ENCODE data around the gene CABP7. TPM values are rescaled to one million over a fixed set of nuclear protein-coding genes. Genes with fewer than 3 reads are reported as not detected.

The CABP7 gene
- total and polyA plus RNA-seq, 5 donors, result 0.02 TPM; not detected in 4

DNA sequence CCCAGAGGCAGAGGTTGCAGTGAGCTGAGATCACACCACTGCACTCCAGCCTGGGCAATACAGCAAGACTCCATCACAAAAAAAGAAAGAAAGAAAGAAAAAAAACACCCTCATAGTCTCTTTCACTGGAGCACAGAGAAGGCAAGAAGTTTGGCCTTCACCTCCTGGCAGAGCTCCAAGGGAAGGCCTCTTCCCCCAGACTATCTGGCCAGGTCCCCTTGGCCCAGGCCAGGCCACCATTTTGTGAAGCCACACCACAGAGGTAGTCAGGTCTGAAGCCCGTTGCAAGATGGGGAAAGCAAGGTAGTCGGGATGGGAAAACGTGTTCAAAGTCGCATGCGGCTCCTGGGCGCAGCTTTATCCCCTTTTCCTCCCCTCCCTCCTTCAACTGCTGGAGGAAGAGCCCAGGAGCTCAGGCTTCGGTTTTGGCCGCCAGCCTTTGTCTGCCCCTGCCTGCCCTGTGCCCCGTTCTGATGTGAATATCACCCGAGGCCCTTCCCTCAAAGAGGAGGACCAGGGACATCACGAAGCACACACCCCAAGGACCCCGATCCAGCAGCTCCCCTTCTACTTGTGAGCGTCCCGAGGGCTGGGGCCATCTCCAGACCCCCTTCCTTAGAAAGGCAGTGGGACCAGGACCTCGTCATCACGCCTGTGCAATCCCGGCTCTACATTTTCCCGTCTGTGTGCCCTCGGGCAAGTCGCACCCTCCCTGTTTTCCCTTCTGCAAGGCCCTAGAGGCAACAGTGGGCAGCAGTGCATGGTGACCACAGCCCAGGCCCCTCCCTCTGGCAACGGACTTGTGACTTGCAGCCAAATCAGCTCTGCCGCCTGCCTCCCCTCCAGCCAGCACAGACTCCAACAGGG is 17.7 kb downstream of the CABP7 start:
- H3K27ac ChIP-seq (ENCODE audit: low read length), result no peak overlapping the region
- H3K9me3 ChIP-seq (ENCODE audit: control insufficient read depth, low read length), result no peaks in the 10 kb centered on the region
- no peaks in the 10 kb centered on the region for H3K27me3 ChIP-seq (ENCODE audit: control insufficient read depth, insufficient read depth)
- 79% methylated on average over 22 of the region's 22 CpGs for WGBS
- intact Hi-C loops (cut with DNase I), result no loop called here
- DNase-seq (peak; percentile 63 to 81 (median 79)), ATAC-seq (peak; percentile 57 to 67)
- H3K4me1 ChIP-seq (ENCODE audit: control insufficient read depth, insufficient read depth, low read length), result no peaks in the 10 kb centered on the region
- no peak overlapping the region for H3K4me3 ChIP-seq (ENCODE audit: low read length)

- Histone ChIP-seq H3K4me1 (ENCODE audit: control insufficient read depth, insufficient read depth, low read length) (no peaks in the 10 kb centered on the region), H3K27me3 (ENCODE audit: control insufficient read depth, insufficient read depth) (no peaks in the 10 kb centered on the region), H3K27ac (ENCODE audit: low read length) (no peak overlapping the region), H3K9me3 (ENCODE audit: control insufficient read depth, low read length) (no peaks in the 10 kb centered on the region), H3K4me3 (ENCODE audit: low read length) (no peak overlapping the region)
- DNase-seq, result peak in 1 of 3 donors; percentile 16
- 79% methylated on average over 15 of the region's 15 CpGs for WGBS
- intact Hi-C loops (cut with DNase I), result no loop called here
- ATAC-seq, result no peak
These were observed 18.5 kb downstream of the CABP7 start for GRCh38 chr22:29738118-29738815.

- no peak overlapping the region for H3K4me3 ChIP-seq (ENCODE audit: low read length)
- no peaks in the 10 kb centered on the region for H3K27me3 ChIP-seq (ENCODE audit: control insufficient read depth, insufficient read depth)
- H3K4me1 ChIP-seq (ENCODE audit: control insufficient read depth, insufficient read depth, low read length), result no peaks in the 10 kb centered on the region
- ATAC-seq, result no peak
- H3K9me3 ChIP-seq (ENCODE audit: control insufficient read depth, low read length), result no peaks in the 10 kb centered on the region
- DNase-seq, result peak in 1 of 3 donors; percentile 42
- 90% methylated on average over 17 of the region's 17 CpGs for whole genome bisulfite sequencing
- intact Hi-C loops (cut with DNase I), result no loop called here
- H3K27ac ChIP-seq (ENCODE audit: low read length), result no peak overlapping the region
These were observed 19.6 kb downstream of the CABP7 start for GRCh38 chr22:29739346-29739875.

GRCh38 chr22:29740216-29740615 is 20.4 kb downstream of the CABP7 start:
- Histone ChIP-seq H3K4me1 (ENCODE audit: control insufficient read depth, insufficient read depth, low read length) (no peaks in the 10 kb centered on the region), H3K9me3 (ENCODE audit: control insufficient read depth, low read length) (no peaks in the 10 kb centered on the region), H3K4me3 (ENCODE audit: low read length) (no peak overlapping the region), H3K27me3 (ENCODE audit: control insufficient read depth, insufficient read depth) (no peaks in the 10 kb centered on the region), H3K27ac (ENCODE audit: low read length) (no peak overlapping the region)
- DNase-seq (peak in 1 of 3 donors; percentile 18), ATAC-seq (no peak)
- WGBS, result 95% methylated on average over 5 of the region's 5 CpGs
- intact Hi-C loops (cut with DNase I), result no loop called here

GRCh38 chr22:29741926-29742325 is 22.1 kb downstream of the CABP7 start:
- no peaks in the 10 kb centered on the region for H3K27me3 ChIP-seq (ENCODE audit: control insufficient read depth, insufficient read depth)
- intact Hi-C loops (cut with DNase I), result no loop called here
- no peak overlapping the region for H3K4me3 ChIP-seq (ENCODE audit: low read length)
- no peak for ATAC-seq
- no peaks in the 10 kb centered on the region for H3K9me3 ChIP-seq (ENCODE audit: control insufficient read depth, low read length)
- H3K4me1 ChIP-seq (ENCODE audit: control insufficient read depth, insufficient read depth, low read length), result no peaks in the 10 kb centered on the region
- H3K27ac ChIP-seq (ENCODE audit: low read length), result no peak overlapping the region
- WGBS, result 86% methylated on average over 2 of the region's 2 CpGs
- DNase-seq, result peak in 1 of 3 donors; percentile 1

- Histone ChIP-seq H3K9me3 (ENCODE audit: control insufficient read depth, low read length) (no peaks in the 10 kb centered on the region), H3K4me3 (ENCODE audit: low read length) (no peak overlapping the region), H3K27me3 (ENCODE audit: control insufficient read depth, insufficient read depth) (no peaks in the 10 kb centered on the region), H3K4me1 (ENCODE audit: control insufficient read depth, insufficient read depth, low read length) (no peaks in the 10 kb centered on the region), H3K27ac (ENCODE audit: low read length) (no peak overlapping the region)
- peak in 1 of 3 donors; percentile 18 for DNase-seq
- no peak for ATAC-seq
- 78% methylated on average over 13 of the region's 13 CpGs for WGBS
- intact Hi-C loops (cut with DNase I), result no loop called here
These were observed 22.5 kb downstream of the CABP7 start for GRCh38 chr22:29742326-29742725.

- DNase-seq, result peak; percentile 26 to 73 (median 57)
- intact Hi-C loops (cut with DNase I), result no loop called here
- 67% methylated on average over 8 of the region's 8 CpGs for WGBS
- Histone ChIP-seq H3K4me1 (ENCODE audit: control insufficient read depth, insufficient read depth, low read length) (no peaks in the 10 kb centered on the region), H3K27me3 (ENCODE audit: control insufficient read depth, insufficient read depth) (no peaks in the 10 kb centered on the region), H3K27ac (ENCODE audit: low read length) (no peak overlapping the region), H3K4me3 (ENCODE audit: low read length) (no peak overlapping the region), H3K9me3 (ENCODE audit: control insufficient read depth, low read length) (no peaks in the 10 kb centered on the region)
- no peak for ATAC-seq
These were observed 25.1 kb downstream of the CABP7 start for GRCh38 chr22:29744902-29745301.

DNA sequence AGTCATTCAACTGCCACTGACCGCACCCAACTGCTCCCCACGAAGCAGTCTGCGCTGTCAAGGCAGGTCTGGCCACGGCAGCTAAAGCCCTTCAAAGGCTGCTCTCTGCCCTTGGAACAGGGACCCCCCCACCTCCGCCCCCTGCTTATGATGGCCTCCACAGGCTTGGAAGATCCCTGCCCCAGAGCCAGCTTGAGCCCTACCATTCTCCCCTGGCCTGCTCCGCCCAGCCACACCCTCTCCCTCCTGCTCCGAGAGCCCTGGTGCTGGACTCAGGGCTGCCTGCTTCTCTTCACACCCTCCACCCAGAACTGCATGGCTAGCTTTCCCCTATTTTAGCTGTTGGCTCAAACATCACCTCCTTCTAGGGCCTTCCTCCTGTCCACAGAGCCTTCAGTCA is 28.0 kb downstream of the CABP7 start:
- Histone ChIP-seq H3K9me3 (ENCODE audit: control insufficient read depth, low read length) (no peaks in the 10 kb centered on the region), H3K27ac (ENCODE audit: low read length) (no peak overlapping the region), H3K27me3 (ENCODE audit: control insufficient read depth, insufficient read depth) (no peaks in the 10 kb centered on the region), H3K4me1 (ENCODE audit: control insufficient read depth, insufficient read depth, low read length) (no peaks in the 10 kb centered on the region), H3K4me3 (ENCODE audit: low read length) (no peak overlapping the region)
- WGBS, result 90% methylated on average over 7 of the region's 7 CpGs
- ATAC-seq, result no peak
- intact Hi-C loops (cut with DNase I), result no loop called here
- DNase-seq, result peak in 1 of 3 donors; percentile 6

GRCh38 chr22:29748248-29748893 is 28.6 kb downstream of the CABP7 start:
- ATAC-seq, result no peak
- Histone ChIP-seq H3K4me1 (ENCODE audit: control insufficient read depth, insufficient read depth, low read length) (no peaks in the 10 kb centered on the region), H3K27ac (ENCODE audit: low read length) (no peak overlapping the region), H3K4me3 (ENCODE audit: low read length) (no peak overlapping the region), H3K9me3 (ENCODE audit: control insufficient read depth, low read length) (no peaks in the 10 kb centered on the region), H3K27me3 (ENCODE audit: control insufficient read depth, insufficient read depth) (no peaks in the 10 kb centered on the region)
- 91% methylated on average over 9 of the region's 9 CpGs for WGBS
- DNase-seq, result peak in 1 of 3 donors; percentile 40
- intact Hi-C loops (cut with DNase I), result no loop called here

DNA sequence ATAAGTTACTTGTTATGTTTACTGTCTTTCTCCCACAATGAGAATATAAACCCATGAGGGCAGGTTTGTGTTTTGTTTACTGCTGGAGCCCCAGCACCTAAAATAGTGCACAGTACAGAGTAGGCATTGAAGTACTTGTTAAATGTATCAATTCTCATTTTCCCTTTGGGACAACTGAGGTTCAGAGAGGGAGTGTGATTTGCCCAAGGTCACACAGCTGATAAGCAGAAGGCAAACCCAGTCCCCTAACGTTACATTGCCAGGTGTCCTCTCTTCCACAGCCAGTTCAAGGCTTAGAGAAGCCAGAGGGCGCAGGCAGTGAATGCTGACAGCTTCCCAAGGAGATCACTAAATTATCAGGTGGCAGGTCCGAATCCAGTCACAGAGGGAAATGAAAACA is 30.2 kb downstream of the CABP7 start:
- DNase-seq, result no peak
- intact Hi-C loops (cut with DNase I), result no loop called here
- no peaks in the 10 kb centered on the region for H3K9me3 ChIP-seq (ENCODE audit: control insufficient read depth, low read length)
- 93% methylated on average over 3 of the region's 3 CpGs for WGBS
- H3K27ac ChIP-seq (ENCODE audit: low read length), result no peak overlapping the region
- H3K4me3 ChIP-seq (ENCODE audit: low read length), result no peak overlapping the region
- no peaks in the 10 kb centered on the region for H3K4me1 ChIP-seq (ENCODE audit: control insufficient read depth, insufficient read depth, low read length)
- H3K27me3 ChIP-seq (ENCODE audit: control insufficient read depth, insufficient read depth), result no peaks in the 10 kb centered on the region
- ATAC-seq, result no peak

Data from right cardiac atrium (tissue), 5 donors.